A673 (cell line): ENCODE results near the gene CHRNA7.
"Not testable (repeated sequence)": the region's sequence is repeated elsewhere in the genome, so short reads cannot be mapped to it uniquely, and the experiment has no call there.

Experiments
- CTCF ChIP-seq: fragments of 300-800, 200-600 bp; sonication (generic); conservative IDR thresholded peaks from 2 replicates; pipeline ENCODE4 v1.5.1; 2017; ENCODE audit warnings: low read depth, mild to moderate bottlenecking, antibody characterized with exemption, low read length, moderate library complexity, mixed read lengths
- EZH2 ChIP-seq: fragments of 200-600 bp; sonication (generic); IDR thresholded peaks from 2 replicates; pipeline ENCODE4 v1.6.1; 2017; ENCODE audit warnings: borderline replicate concordance, low read depth, mild to moderate bottlenecking, mixed read lengths, antibody characterized with exemption, low read length; ENCODE audit not compliant: poor library complexity, severe bottlenecking

- TF ChIP-seq CTCF, EZH2: not testable (repeated sequence)
These were observed 136.0 kb downstream of the CHRNA7 start for GRCh38 chr15:32166270-32166669.
